ENCODE results near the gene OBSCN.

OBSCN gene

GRCh38 chr1:228207851-228208821 lies at the start of gene OBSCN:
Gene OBSCN, plus strand, starts transcription at chr1:228208044. Its CDS starts 3,740 bp downstream, at chr1:228211784.
- no peaks in the 10 kb centered on the region for H3K27me3 ChIP-seq (ENCODE audit: low read depth)
- no peak for DNase-seq (ENCODE audit: low spot score in 2 of 2)
- in situ Hi-C loops (cut with MboI; ENCODE audit: low sequenced_read_pairs), result no loop called here
- no peak within 1 kb of the TSS for H3K4me3 ChIP-seq
- H3K36me3 ChIP-seq (replicated peaks), result no peaks in the 10 kb centered on the region
- no peaks in the 10 kb centered on the region for H3K4me1 ChIP-seq
- no peaks in the 10 kb centered on the region for H3K9me3 ChIP-seq

- no peak for DNase-seq (ENCODE audit: low spot score in 2 of 2)
- Histone ChIP-seq H3K9me3 (no peaks in the 10 kb centered on the region), H3K4me1 (no peaks in the 10 kb centered on the region), H3K36me3 (replicated peaks) (no peaks in the 10 kb centered on the region), H3K27me3 (ENCODE audit: low read depth) (no peaks in the 10 kb centered on the region), H3K4me3 (no peak overlapping the region)
- in situ Hi-C loops (cut with MboI; ENCODE audit: low sequenced_read_pairs), result no loop called here
These were observed 49.5 kb upstream of the OBSCN start for GRCh38 chr1:228158151-228159007.

- Histone ChIP-seq H3K36me3 (replicated peaks) (no peaks in the 10 kb centered on the region), H3K9me3 (no peaks in the 10 kb centered on the region), H3K27me3 (ENCODE audit: low read depth) (no peaks in the 10 kb centered on the region), H3K4me1 (no peaks in the 10 kb centered on the region), H3K4me3 (no peak overlapping the region)
- in situ Hi-C loops (cut with MboI; ENCODE audit: low sequenced_read_pairs), result no loop called here
- DNase-seq (ENCODE audit: low spot score in 2 of 2), result no peak
These were observed 48.7 kb upstream of the OBSCN start for GRCh38 chr1:228159008-228159665.

- Histone ChIP-seq H3K9me3 (no peaks in the 10 kb centered on the region), H3K27me3 (ENCODE audit: low read depth) (no peaks in the 10 kb centered on the region), H3K36me3 (replicated peaks) (no peaks in the 10 kb centered on the region), H3K4me3 (no peak overlapping the region), H3K4me1 (peaks cover 7% of the 10 kb centered on the region)
- in situ Hi-C loops (cut with MboI; ENCODE audit: low sequenced_read_pairs), result no loop called here
- no peak for DNase-seq (ENCODE audit: low spot score in 2 of 2)
These were observed 47.6 kb upstream of the OBSCN start for GRCh38 chr1:228160201-228160761.

GRCh38 chr1:228161362-228161761 lies 46.5 kb upstream of the OBSCN start:
- in situ Hi-C loops (cut with MboI; ENCODE audit: low sequenced_read_pairs), result no loop called here
- no peak overlapping the region for H3K4me3 ChIP-seq
- H3K27me3 ChIP-seq (ENCODE audit: low read depth), result no peaks in the 10 kb centered on the region
- no peaks in the 10 kb centered on the region for H3K9me3 ChIP-seq
- H3K4me1 ChIP-seq, result peaks cover 9% of the 10 kb centered on the region
- H3K36me3 ChIP-seq (replicated peaks), result no peaks in the 10 kb centered on the region
- DNase-seq (ENCODE audit: low spot score in 2 of 2), result no peak

GRCh38 chr1:228161866-228162265 lies 46.0 kb upstream of the OBSCN start:
- no peak for DNase-seq (ENCODE audit: low spot score in 2 of 2)
- Histone ChIP-seq H3K9me3 (no peaks in the 10 kb centered on the region), H3K4me3 (no peak overlapping the region), H3K27me3 (ENCODE audit: low read depth) (no peaks in the 10 kb centered on the region), H3K36me3 (replicated peaks) (no peaks in the 10 kb centered on the region), H3K4me1 (peaks cover 10% of the 10 kb centered on the region)
- in situ Hi-C loops (cut with MboI; ENCODE audit: low sequenced_read_pairs), result no loop called here

GRCh38 chr1:228162286-228163006 lies 45.4 kb upstream of the OBSCN start:
- in situ Hi-C loops (cut with MboI; ENCODE audit: low sequenced_read_pairs), result no loop called here
- Histone ChIP-seq H3K4me3 (no peak overlapping the region), H3K36me3 (replicated peaks) (no peaks in the 10 kb centered on the region), H3K4me1 (peaks cover 10% of the 10 kb centered on the region), H3K9me3 (no peaks in the 10 kb centered on the region), H3K27me3 (ENCODE audit: low read depth) (no peaks in the 10 kb centered on the region)
- DNase-seq (ENCODE audit: low spot score in 2 of 2), result no peak

- H3K27me3 ChIP-seq (ENCODE audit: low read depth), result no peaks in the 10 kb centered on the region
- in situ Hi-C loops (cut with MboI; ENCODE audit: low sequenced_read_pairs), result no loop called here
- no peaks in the 10 kb centered on the region for H3K36me3 ChIP-seq (replicated peaks)
- H3K4me3 ChIP-seq, result no peak overlapping the region
- peaks cover 10% of the 10 kb centered on the region for H3K4me1 ChIP-seq
- no peaks in the 10 kb centered on the region for H3K9me3 ChIP-seq
- no peak for DNase-seq (ENCODE audit: low spot score in 2 of 2)
These were observed 44.7 kb upstream of the OBSCN start for GRCh38 chr1:228163007-228163753.

- Histone ChIP-seq H3K27me3 (ENCODE audit: low read depth) (no peaks in the 10 kb centered on the region), H3K9me3 (no peaks in the 10 kb centered on the region), H3K4me3 (no peak overlapping the region), H3K36me3 (replicated peaks) (no peaks in the 10 kb centered on the region), H3K4me1 (peaks cover 10% of the 10 kb centered on the region)
- no peak for DNase-seq (ENCODE audit: low spot score in 2 of 2)
- in situ Hi-C loops (cut with MboI; ENCODE audit: low sequenced_read_pairs), result no loop called here
These were observed 43.9 kb upstream of the OBSCN start for GRCh38 chr1:228163776-228164519.

GRCh38 chr1:228164561-228165371 lies 43.1 kb upstream of the OBSCN start:
- Histone ChIP-seq H3K9me3 (no peaks in the 10 kb centered on the region), H3K4me1 (peaks cover 10% of the 10 kb centered on the region), H3K36me3 (replicated peaks) (no peaks in the 10 kb centered on the region), H3K27me3 (ENCODE audit: low read depth) (no peaks in the 10 kb centered on the region), H3K4me3 (peak overlapping the region; percentile 47)
- no peak for DNase-seq (ENCODE audit: low spot score in 2 of 2)
- in situ Hi-C loops (cut with MboI; ENCODE audit: low sequenced_read_pairs), result no loop called here

- H3K9me3 ChIP-seq, result no peaks in the 10 kb centered on the region
- in situ Hi-C loops (cut with MboI; ENCODE audit: low sequenced_read_pairs), result no loop called here
- H3K36me3 ChIP-seq (replicated peaks), result no peaks in the 10 kb centered on the region
- DNase-seq (ENCODE audit: low spot score in 2 of 2), result peak; percentile 95 to 99
- H3K4me1 ChIP-seq, result peaks cover 10% of the 10 kb centered on the region
- peak within 1 kb of the TSS; percentile 47 for H3K4me3 ChIP-seq
- no peaks in the 10 kb centered on the region for H3K27me3 ChIP-seq (ENCODE audit: low read depth)
These were observed 42.3 kb upstream of the OBSCN start, which contains the start of gene IBA57 for GRCh38 chr1:228165372-228166169. Gene IBA57, plus strand, starts transcription at chr1:228165804. Its CDS starts 13 bp downstream, at chr1:228165817.
